Stimulated activated naive B cell treated with anti-CD40 and anti-IgM and Interleukin-4, amounts not matched to agents 10 μg/mL and 1 μg/mL and 100 μg/mL, for 72 hours (primary cell): ENCODE measurements around the gene NPR3.

Experiments
- ATAC-seq, 2 donors: fragments of 150-1000 bp; cut with Tn5 transposase; replicated peaks; 2 replicates each; pipeline ENCODE4 v1.10.0; 2021; ENCODE audit warnings: moderate library complexity in 1 of 2
- DNase-seq: peaks from one replicate; pipeline ENCODE4 v3.0.0; 2021
- H3K27ac Mint-ChIP-seq: one replicate; pipeline ENCODE4 v1.8.0; 2022; ENCODE audit warnings: mild to moderate bottlenecking, mixed read lengths
- H3K27me3 Mint-ChIP-seq, 2 donors: one replicate each; pipeline ENCODE4 v1.8.0; 2022; ENCODE audit warnings: mixed read lengths in 2 of 2
- H3K36me3 Mint-ChIP-seq, 2 donors: one replicate each; pipeline ENCODE4 v1.8.0; 2022; ENCODE audit warnings: mixed read lengths in 2 of 2, mild to moderate bottlenecking in 1 of 2
- H3K4me1 Mint-ChIP-seq, 2 donors: one replicate each; pipeline ENCODE4 v1.8.0; 2022; ENCODE audit warnings: mixed read lengths in 2 of 2, mild to moderate bottlenecking in 1 of 2
- H3K4me3 Mint-ChIP-seq, 2 donors: one replicate each; pipeline ENCODE4 v1.8.0; 2022; ENCODE audit warnings: mild to moderate bottlenecking in 2 of 2, mixed read lengths in 2 of 2, moderate library complexity in 1 of 2
- H3K9me3 Mint-ChIP-seq, 2 donors: one replicate each; pipeline ENCODE4 v1.8.0; 2022; ENCODE audit warnings: mixed read lengths in 2 of 2, mild to moderate bottlenecking in 1 of 2

NPR3 gene

DNA sequence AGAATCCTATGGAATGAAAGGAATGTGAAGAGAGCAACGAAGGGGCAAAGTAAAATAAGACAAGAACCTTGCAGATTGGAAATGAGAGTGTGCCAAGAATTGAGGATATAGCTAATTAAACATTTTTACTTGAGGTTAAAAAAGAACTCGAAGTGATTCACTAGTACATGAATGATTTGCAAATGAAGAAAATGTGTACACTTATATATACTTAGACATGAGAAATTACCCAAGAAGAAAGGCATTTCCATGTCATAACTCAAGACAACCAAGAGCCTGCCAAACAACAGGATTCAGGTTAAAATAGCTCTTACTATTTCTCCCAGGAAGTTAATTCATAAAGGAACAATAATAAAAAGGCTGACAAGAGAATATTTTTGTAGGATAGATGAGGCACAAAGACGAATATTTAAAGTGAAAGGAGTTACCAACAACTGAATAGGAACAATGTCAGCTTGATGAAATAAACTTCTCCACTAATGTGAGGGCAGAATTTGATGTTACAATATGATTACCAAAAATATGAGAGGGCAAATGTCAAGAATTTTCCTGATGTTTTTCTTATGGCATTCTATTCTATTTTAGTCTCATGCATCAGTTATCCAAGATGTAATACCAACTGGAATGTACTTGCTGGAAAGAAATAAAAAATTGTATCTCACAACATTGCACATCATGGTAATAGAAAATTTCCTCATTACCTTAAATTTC lies 18.9 kb upstream of the NPR3 start:
- Mint-ChIP-seq H3K27ac (no peak overlapping the region), H3K4me3 (no peak overlapping the region), H3K9me3 (peaks cover 0 to 6% of the 10 kb centered on the region in 2 donors), H3K27me3 (peaks cover 4 to 9% of the 10 kb centered on the region in 2 donors), H3K4me1 (no peaks in the 10 kb centered on the region), H3K36me3 (no peaks in the 10 kb centered on the region)
- ATAC-seq (no peak), DNase-seq (no peak)

- peaks cover 37 to 47% of the 10 kb centered on the region in 2 donors for H3K27me3 Mint-ChIP-seq
- no peak for ATAC-seq
These were observed 7.2 kb upstream of the NPR3 start for GRCh38 chr5:32703957-32704356.

GRCh38 chr5:32707418-32707997 lies 3.6 kb upstream of the NPR3 start:
- H3K27ac Mint-ChIP-seq = no peak overlapping the region
- H3K27me3 Mint-ChIP-seq = peaks cover 46 to 55% of the 10 kb centered on the region in 2 donors
- DNase-seq (no peak), ATAC-seq (peak in 1 of 2 donors; percentile 28)
- H3K4me3 Mint-ChIP-seq = no peak overlapping the region
- peaks cover 0 to 2% of the 10 kb centered on the region in 2 donors for H3K9me3 Mint-ChIP-seq
- peaks cover 17 to 39% of the 10 kb centered on the region in 2 donors for H3K4me1 Mint-ChIP-seq
- no peaks in the 10 kb centered on the region for H3K36me3 Mint-ChIP-seq

More at GRCh38 chr5:32703957-32704356, 7.2 kb upstream of the NPR3 start:
- peaks cover 1 to 5% of the 10 kb centered on the region in 2 donors for H3K36me3 Mint-ChIP-seq
- no peak overlapping the region for H3K4me3 Mint-ChIP-seq
- no peak for DNase-seq
- H3K9me3 Mint-ChIP-seq = peaks cover 5 to 7% of the 10 kb centered on the region in 2 donors
- no peak overlapping the region for H3K27ac Mint-ChIP-seq
- peaks cover 2 to 4% of the 10 kb centered on the region in 2 donors for H3K4me1 Mint-ChIP-seq

- ATAC-seq (no peak), DNase-seq (no peak)
- Mint-ChIP-seq H3K36me3 (no peaks in the 10 kb centered on the region), H3K9me3 (peaks cover 0 to 2% of the 10 kb centered on the region in 2 donors), H3K27me3 (peaks cover 55 to 62% of the 10 kb centered on the region in 2 donors), H3K4me3 (peak overlapping the region in 1 of 2 donors; percentile 86), H3K4me1 (peaks cover 25 to 47% of the 10 kb centered on the region in 2 donors), H3K27ac (peak overlapping the region; percentile 52)
These were observed 2.2 kb upstream of the NPR3 start for GRCh38 chr5:32708949-32709348.

- Mint-ChIP-seq H3K36me3 (no peaks in the 10 kb centered on the region), H3K9me3 (peaks cover 0 to 2% of the 10 kb centered on the region in 2 donors), H3K27me3 (peaks cover 59 to 66% of the 10 kb centered on the region in 2 donors), H3K27ac (peak overlapping the region; percentile 63), H3K4me3 (peak overlapping the region; percentile 74 to 86), H3K4me1 (peaks cover 25 to 47% of the 10 kb centered on the region in 2 donors)
- ATAC-seq (peak; percentile 67 to 69), DNase-seq (peak; percentile 54)
These were observed 1.2 kb upstream of the NPR3 start for GRCh38 chr5:32709750-32710549.

GRCh38 chr5:32711362-32711680 lies 200 bp downstream of the NPR3 start:
- H3K27me3 Mint-ChIP-seq = peaks cover 57 to 74% of the 10 kb centered on the region in 2 donors
- H3K4me3 Mint-ChIP-seq = peak overlapping the region; percentile 59 to 76

DNA sequence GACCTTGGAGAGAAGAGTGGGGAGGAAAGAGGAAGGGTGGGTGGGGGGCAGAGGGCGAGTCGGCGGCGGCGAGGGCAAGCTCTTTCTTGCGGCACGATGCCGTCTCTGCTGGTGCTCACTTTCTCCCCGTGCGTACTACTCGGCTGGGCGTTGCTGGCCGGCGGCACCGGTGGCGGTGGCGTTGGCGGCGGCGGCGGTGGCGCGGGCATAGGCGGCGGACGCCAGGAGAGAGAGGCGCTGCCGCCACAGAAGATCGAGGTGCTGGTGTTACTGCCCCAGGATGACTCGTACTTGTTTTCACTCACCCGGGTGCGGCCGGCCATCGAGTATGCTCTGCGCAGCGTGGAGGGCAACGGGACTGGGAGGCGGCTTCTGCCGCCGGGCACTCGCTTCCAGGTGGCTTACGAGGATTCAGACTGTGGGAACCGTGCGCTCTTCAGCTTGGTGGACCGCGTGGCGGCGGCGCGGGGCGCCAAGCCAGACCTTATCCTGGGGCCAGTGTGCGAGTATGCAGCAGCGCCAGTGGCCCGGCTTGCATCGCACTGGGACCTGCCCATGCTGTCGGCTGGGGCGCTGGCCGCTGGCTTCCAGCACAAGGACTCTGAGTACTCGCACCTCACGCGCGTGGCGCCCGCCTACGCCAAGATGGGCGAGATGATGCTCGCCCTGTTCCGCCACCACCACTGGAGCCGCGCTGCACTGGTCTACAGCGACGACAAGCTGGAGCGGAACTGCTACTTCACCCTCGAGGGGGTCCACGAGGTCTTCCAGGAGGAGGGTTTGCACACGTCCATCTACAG lies 760 bp downstream of the NPR3 start:
- no peak for DNase-seq
- H3K9me3 Mint-ChIP-seq = no peaks in the 10 kb centered on the region
- no peaks in the 10 kb centered on the region for H3K36me3 Mint-ChIP-seq
- ATAC-seq = no peak
- peaks cover 59 to 76% of the 10 kb centered on the region in 2 donors for H3K27me3 Mint-ChIP-seq
- peak overlapping the region; percentile 89 for H3K27ac Mint-ChIP-seq
- peaks cover 25 to 47% of the 10 kb centered on the region in 2 donors for H3K4me1 Mint-ChIP-seq
- H3K4me3 Mint-ChIP-seq = peak overlapping the region; percentile 59 to 76

More at GRCh38 chr5:32711362-32711680, 200 bp downstream of the NPR3 start:
- no peak for ATAC-seq
- H3K4me1 Mint-ChIP-seq = peaks cover 25 to 47% of the 10 kb centered on the region in 2 donors
- H3K9me3 Mint-ChIP-seq = no peaks in the 10 kb centered on the region
- peak overlapping the region; percentile 88 for H3K27ac Mint-ChIP-seq
- H3K36me3 Mint-ChIP-seq = no peaks in the 10 kb centered on the region
- no peak for DNase-seq

DNA sequence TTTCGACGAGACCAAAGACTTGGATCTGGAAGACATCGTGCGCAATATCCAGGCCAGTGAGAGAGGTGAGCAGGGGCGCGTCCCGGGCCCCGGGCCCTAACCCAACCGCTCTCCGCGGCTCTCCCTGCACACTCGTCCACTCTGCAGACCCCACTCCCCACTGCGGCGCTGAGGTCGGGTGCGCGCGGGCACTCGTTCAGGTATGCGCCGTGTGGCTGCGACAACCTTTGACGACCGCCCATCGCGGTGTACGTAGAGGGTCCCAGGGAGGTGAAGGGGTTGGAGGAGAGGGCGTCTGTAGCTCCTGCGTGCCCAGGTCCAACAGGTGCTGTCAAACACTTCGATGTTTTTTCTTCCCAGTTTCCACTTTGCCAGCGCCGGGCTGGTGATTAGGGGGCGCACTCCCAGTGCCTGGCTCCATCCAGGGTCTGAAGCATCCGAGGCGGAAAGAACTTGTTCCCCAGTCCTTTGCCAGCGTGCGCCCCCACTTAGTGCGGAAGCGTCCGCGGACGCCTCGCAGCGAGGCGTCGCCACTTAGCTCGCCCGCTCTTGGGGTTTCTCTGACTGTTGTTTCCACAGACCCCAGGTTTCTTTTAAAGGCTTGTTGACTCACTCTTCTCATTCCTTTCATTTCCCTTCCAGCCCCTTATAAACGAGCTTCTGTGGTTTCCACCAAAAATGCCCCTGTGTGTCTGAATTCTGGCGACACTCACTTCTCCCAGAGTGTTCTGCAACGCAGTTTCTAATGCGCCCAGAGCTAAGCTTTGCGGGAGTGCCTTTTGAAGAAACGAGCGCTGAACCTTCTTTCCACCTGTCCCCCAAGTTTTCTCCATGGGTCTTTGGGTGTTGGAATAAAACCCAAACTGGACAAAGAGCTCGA lies 1.6 kb downstream of the NPR3 start:
- DNase-seq = no peak
- Mint-ChIP-seq H3K4me3 (peak overlapping the region; percentile 59 to 76), H3K27me3 (peaks cover 63 to 79% of the 10 kb centered on the region in 2 donors), H3K36me3 (no peaks in the 10 kb centered on the region), H3K4me1 (peaks cover 25 to 47% of the 10 kb centered on the region in 2 donors), H3K9me3 (peaks cover 0 to 4% of the 10 kb centered on the region in 2 donors), H3K27ac (peak overlapping the region; percentile 89)
- no peak for ATAC-seq

DNA sequence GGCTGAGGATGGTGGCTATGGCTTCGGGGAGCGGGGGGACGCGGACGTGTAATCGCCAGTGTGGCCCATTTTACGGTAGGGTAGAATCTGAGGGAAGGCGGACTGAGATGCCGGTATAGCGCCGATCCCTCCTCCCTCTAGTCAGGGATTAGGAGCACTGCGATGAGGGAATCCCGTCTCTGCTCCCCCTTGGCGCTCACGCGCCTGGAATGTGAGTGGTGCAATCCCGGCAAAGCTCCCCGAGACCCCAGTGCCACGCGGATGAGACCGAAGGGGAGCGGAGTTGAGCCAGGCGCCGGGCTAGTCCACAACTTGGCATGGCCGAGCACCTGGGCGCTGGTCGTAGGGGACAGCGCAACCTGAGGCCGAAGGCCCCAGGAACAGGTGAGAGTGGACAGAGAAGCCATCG lies 2.2 kb downstream of the NPR3 start:
- no peak for DNase-seq
- peak overlapping the region; percentile 23 to 76 for H3K4me3 Mint-ChIP-seq
- H3K27ac Mint-ChIP-seq = peak overlapping the region; percentile 89
- peaks cover 0 to 9% of the 10 kb centered on the region in 2 donors for H3K9me3 Mint-ChIP-seq
- peaks cover 25 to 47% of the 10 kb centered on the region in 2 donors for H3K4me1 Mint-ChIP-seq
- peaks cover 68 to 85% of the 10 kb centered on the region in 2 donors for H3K27me3 Mint-ChIP-seq
- ATAC-seq = no peak
- no peaks in the 10 kb centered on the region for H3K36me3 Mint-ChIP-seq

DNA sequence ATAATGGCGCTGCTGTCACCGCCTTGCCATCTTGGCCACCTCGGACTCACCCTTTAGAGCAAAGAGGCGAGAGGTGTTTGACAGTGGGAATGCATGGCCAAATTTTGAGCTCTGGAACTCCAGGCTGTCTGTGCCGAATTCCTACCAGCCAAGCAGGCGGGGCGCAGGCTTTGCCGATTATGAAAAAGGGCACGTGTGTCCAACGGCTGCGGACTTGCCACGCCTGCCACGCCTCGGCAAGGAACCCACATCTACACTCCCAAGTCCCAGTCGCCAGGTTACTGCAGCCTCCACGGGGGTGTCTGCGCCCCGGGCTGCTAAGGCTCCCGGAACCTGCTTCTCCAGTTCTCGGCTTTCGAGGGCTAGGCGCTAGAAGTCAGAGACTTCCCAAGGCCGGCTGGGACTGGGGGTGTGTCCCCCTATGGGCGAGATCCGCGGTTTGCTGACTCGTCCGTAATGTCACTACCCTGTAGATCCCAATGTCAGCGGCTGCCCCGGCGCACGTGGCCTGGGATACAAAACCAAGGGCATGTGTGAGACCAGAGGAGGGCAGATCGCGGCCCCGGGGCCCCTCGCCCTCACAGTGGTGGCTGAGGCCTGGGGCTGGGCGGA lies 2.8 kb downstream of the NPR3 start:
- peaks cover 24 to 44% of the 10 kb centered on the region in 2 donors for H3K4me1 Mint-ChIP-seq
- no peaks in the 10 kb centered on the region for H3K36me3 Mint-ChIP-seq
- ATAC-seq = no peak
- H3K27ac Mint-ChIP-seq = no peak overlapping the region
- peaks cover 65 to 83% of the 10 kb centered on the region in 2 donors for H3K27me3 Mint-ChIP-seq
- no peak overlapping the region for H3K4me3 Mint-ChIP-seq
- H3K9me3 Mint-ChIP-seq = peaks cover 0 to 9% of the 10 kb centered on the region in 2 donors
- no peak for DNase-seq

GRCh38 chr5:32714836-32715235 lies 3.7 kb downstream of the NPR3 start:
- Mint-ChIP-seq H3K27ac (no peak overlapping the region), H3K4me3 (no peak overlapping the region), H3K9me3 (peaks cover 0 to 12% of the 10 kb centered on the region in 2 donors), H3K36me3 (no peaks in the 10 kb centered on the region), H3K4me1 (peaks cover 22 to 34% of the 10 kb centered on the region in 2 donors), H3K27me3 (peaks cover 61 to 84% of the 10 kb centered on the region in 2 donors)
- no peak for DNase-seq
- ATAC-seq = no peak

- Mint-ChIP-seq H3K9me3 (peaks cover 4 to 12% of the 10 kb centered on the region in 2 donors), H3K4me1 (no peaks in the 10 kb centered on the region), H3K27ac (no peak overlapping the region), H3K36me3 (no peaks in the 10 kb centered on the region), H3K4me3 (no peak overlapping the region), H3K27me3 (peaks cover 32 to 36% of the 10 kb centered on the region in 2 donors)
- DNase-seq = no peak
- ATAC-seq = no peak
These were observed 9.2 kb downstream of the NPR3 start for GRCh38 chr5:32720300-32720699.
